HG03097 (cell line): Measurements from ENCODE around the gene FITM1.

ENCODE experiments used
- ATAC-seq: cut with Tn5 transposase; IDR thresholded peaks from one replicate; pipeline ENCODE4 v1.9.1; 2021; ENCODE audit not compliant: unreplicated experiment, low FRiP score

FITM1 gene

GRCh38 chr14:24155100-24155499, 24.6 kb downstream of the FITM1 start:
- ATAC-seq = no peak

- ATAC-seq = no peak
Observed at GRCh38 chr14:24156840-24157239, 26.4 kb downstream of the FITM1 start.

- ATAC-seq = no peak
Observed at GRCh38 chr14:24157331-24157730, 26.9 kb downstream of the FITM1 start.

GRCh38 chr14:24159777-24160498, 29.5 kb downstream of the FITM1 start:
- peak; percentile 1 for ATAC-seq

GRCh38 chr14:24160499-24160849, 30.0 kb downstream of the FITM1 start:
- ATAC-seq = peak; percentile 19

- ATAC-seq = peak; percentile 70
Observed at GRCh38 chr14:24160850-24161804, 30.7 kb downstream of the FITM1 start, which contains the start of gene IRF9. IRF9 (plus strand) TSS chr14:24161265; CDS start chr14:24162145, 880 bp downstream.

- ATAC-seq = no peak
Observed at GRCh38 chr14:24162093-24162492, 31.6 kb downstream of the FITM1 start.

- no peak for ATAC-seq
Observed at GRCh38 chr14:24164518-24164991, 34.1 kb downstream of the FITM1 start.

GRCh38 chr14:24165785-24166184, 35.3 kb downstream of the FITM1 start:
- ATAC-seq = no peak

- ATAC-seq = no peak
Observed at GRCh38 chr14:24167469-24168114, 37.1 kb downstream of the FITM1 start.

- peak; percentile 72 for ATAC-seq
Observed at GRCh38 chr14:24171422-24172260, 41.2 kb downstream of the FITM1 start, which contains the start of gene REC8. REC8 (plus strand) TSS chr14:24172080; CDS start chr14:24172553, 473 bp downstream.

- no peak for ATAC-seq
Observed at GRCh38 chr14:24172261-24172860, 41.9 kb downstream of the FITM1 start.

GRCh38 chr14:24172871-24173281, 42.4 kb downstream of the FITM1 start:
- no peak for ATAC-seq

- ATAC-seq = no peak
Observed at GRCh38 chr14:24176599-24176998, 46.1 kb downstream of the FITM1 start.

- ATAC-seq = no peak
Observed at GRCh38 chr14:24177041-24177825, 46.8 kb downstream of the FITM1 start.

- ATAC-seq = no peak
Observed at GRCh38 chr14:24177891-24178290, 47.4 kb downstream of the FITM1 start.

- no peak for ATAC-seq
Observed at GRCh38 chr14:24178399-24179178, 48.1 kb downstream of the FITM1 start.
